GM13977 (cell line): ENCODE data around the gene USP47.

Experiments
- DNase-seq: peaks from one replicate; pipeline ENCODE4 v3.0.0; 2012; ENCODE audit warnings: low spot score
- CTCF ChIP-seq: IDR thresholded peaks from 2 replicates; pipeline ENCODE4 v1.5.1; 2012; ENCODE audit warnings: mild to moderate bottlenecking, control low read depth; ENCODE audit not compliant: insufficient read depth; ENCODE audit errors: extremely low read depth, missing control alignments
- in situ Hi-C: fragments of 300-500 bp; cut with MboI; formaldehyde crosslinking; loops from one replicate; pipeline ENCODE4 v1.12.0; 2022; ENCODE audit warnings: low sequenced_read_pairs, low pct_unique_long_range_greater_than_20kb, mixed read lengths, inconsistent platforms; ENCODE audit not compliant: unreplicated experiment

Gene USP47

GRCh38 chr11:11862999-11863398 lies 21.2 kb downstream of the USP47 start:
- in situ Hi-C loops = no loop called here
- TF ChIP-seq CTCF = no peak
- DNase-seq = no peak

GRCh38 chr11:11864332-11864731 lies 22.6 kb downstream of the USP47 start:
- in situ Hi-C loops = no loop called here
- no peak for TF ChIP-seq CTCF
- no peak for DNase-seq

- no peak for TF ChIP-seq CTCF
- no peak for DNase-seq
- in situ Hi-C loops = no loop called here
Observed at GRCh38 chr11:11864803-11865202, 23.0 kb downstream of the USP47 start.

DNA sequence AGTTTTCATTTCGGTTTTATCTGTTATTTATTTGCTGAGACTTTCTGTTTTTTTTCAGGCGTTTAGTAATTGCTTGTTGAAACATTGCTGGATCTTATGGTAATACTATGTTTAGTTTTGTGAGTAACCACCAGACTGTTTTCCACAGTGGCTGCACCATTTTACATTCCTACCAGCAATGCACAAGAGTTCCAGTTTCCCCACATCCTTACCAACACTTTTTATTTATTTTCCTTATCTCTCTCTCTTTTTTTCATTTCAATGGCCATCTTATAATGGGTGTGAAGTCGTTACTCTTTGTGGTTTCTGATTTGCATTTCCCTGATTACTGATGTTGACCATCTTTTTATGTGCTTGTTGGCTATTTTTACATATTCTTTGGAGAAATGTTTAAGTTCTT lies 23.7 kb downstream of the USP47 start:
- no peak for DNase-seq
- TF ChIP-seq CTCF = no peak
- in situ Hi-C loops = no loop called here

DNA sequence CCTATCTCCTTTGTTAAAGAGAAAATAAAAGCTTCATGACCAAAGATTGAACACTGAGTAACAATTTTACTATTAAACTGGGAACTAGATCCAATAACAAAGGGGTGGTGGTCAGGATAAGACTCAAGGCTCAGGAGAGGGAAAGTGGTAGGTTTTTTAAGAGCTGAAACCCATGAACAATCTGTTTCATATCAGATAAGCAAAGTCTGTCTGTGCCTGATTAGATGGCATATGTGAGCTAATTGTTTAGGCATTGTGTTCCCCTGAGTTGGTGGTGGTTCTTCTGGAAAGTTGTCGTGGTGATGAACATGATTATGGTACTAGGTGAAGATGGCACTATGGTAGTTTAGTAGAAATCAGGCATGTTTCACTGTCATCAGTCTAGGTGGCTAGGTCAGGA lies 24.4 kb downstream of the USP47 start:
- no peak for DNase-seq
- in situ Hi-C loops = no loop called here
- TF ChIP-seq CTCF = no peak

- in situ Hi-C loops = no loop called here
- no peak for DNase-seq
- no peak for TF ChIP-seq CTCF
Observed at GRCh38 chr11:11867720-11868119, 25.9 kb downstream of the USP47 start.

GRCh38 chr11:11871991-11872401 lies 30.2 kb downstream of the USP47 start:
- no peak for DNase-seq
- in situ Hi-C loops = no loop called here
- TF ChIP-seq CTCF = no peak
